ENCODE data around the gene PRR3. TPM values are rescaled to one million over a fixed set of nuclear protein-coding genes. Genes with fewer than 3 reads are reported as not detected.

Gene PRR3
- polyA plus RNA-seq, 1 of the 3 experiments (the other 2 are of a cell fraction) = 21.2 TPM

DNA sequence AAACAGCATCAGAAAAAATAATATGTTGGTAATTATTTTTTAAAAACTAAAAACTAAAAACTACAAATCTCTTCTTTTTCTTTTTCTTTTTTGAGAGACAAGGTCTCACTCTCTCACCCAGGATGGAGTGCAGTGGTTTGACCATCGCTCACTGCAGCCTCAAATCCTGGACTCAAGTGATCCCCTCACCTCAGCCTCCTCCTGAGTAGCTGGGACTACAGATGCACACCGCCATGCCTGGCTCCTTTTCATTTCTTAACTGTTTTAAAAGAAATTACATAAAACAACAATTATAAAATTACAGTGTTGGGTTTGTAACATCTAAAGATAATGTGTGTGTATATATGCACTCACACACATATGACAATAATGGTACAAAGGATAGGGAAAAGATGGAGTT lies 43.6 kb upstream of the PRR3 start (continued):
- TF ChIP-seq TCF12 (IDR thresholded peaks at IDR 0.05) = no peak
- no peak for TF ChIP-seq RAD21 (IDR thresholded peaks at IDR 0.05; ENCODE audit: low read length)
- no peak for TF ChIP-seq ELF1 (IDR thresholded peaks at IDR 0.05)
- TF ChIP-seq NFIC (IDR thresholded peaks at IDR 0.05; ENCODE audit: borderline replicate concordance) = no peak
- TF ChIP-seq GATA2 (CRISPR knock-in tag; IDR thresholded peaks at IDR 0.05) = no peak
- TF ChIP-seq, protein P1, sequence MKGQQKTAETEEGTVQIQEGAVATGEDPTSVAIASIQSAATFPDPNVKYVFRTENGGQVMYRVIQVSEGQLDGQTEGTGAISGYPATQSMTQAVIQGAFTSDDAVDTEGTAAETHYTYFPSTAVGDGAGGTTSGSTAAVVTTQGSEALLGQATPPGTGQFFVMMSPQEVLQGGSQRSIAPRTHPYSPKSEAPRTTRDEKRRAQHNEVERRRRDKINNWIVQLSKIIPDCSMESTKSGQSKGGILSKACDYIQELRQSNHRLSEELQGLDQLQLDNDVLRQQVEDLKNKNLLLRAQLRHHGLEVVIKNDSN (IDR thresholded peaks at IDR 0.05; ENCODE audit: borderline replicate concordance, low read depth) = no peak
- TF ChIP-seq EP300 (IDR thresholded peaks at IDR 0.05; ENCODE audit: borderline replicate concordance in 1 of 2, low read depth in 1 of 2, low read length in 1 of 2) = no peak

DNA sequence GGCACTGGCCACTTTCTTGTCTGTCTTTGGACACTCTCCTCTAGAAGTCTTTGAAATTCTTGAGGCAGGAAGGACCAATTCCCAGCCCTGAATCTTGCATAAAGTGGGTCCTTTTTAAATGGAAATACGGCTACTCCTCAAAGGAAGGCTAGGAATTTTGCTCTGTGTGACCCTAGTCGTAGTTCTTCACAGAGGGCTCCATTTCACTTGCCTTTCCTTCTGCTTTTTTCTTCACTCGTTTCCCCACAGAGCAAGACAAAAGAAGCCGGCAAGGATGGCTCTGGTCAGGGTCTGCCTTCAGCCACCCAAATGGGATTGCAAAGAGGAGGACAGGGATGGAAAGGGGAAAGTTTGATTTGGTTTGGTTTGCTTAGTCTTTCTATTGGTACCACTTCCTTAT lies 42.0 kb upstream of the PRR3 start:
- peak overlapping the region; percentile 51; the same call in 1 of the 2 replicates for H2AFZ ChIP-seq (ENCODE audit: low read depth)
- no peaks in the 10 kb centered on the region for H3K4me1 ChIP-seq (ENCODE audit: control insufficient read depth in 1 of 2, insufficient read depth in 2 of 2, low read depth in 1 of 2, low read length in 1 of 2)
- H3K9me2 ChIP-seq = no peaks in the 10 kb centered on the region
- peaks cover 6% of the 10 kb centered on the region for H3F3A ChIP-seq (replicated peaks; ENCODE audit: insufficient read depth)
- WGBS (ENCODE audit: low lambda C conversion rate) = 52% methylated on average over 4 of the region's 4 CpGs
- H3K27ac ChIP-seq (ENCODE audit: low read depth in 2 of 2, low read length in 1 of 2) = no peak overlapping the region
- H3K4me2 ChIP-seq = no peak overlapping the region
- no peak overlapping the region for H3K9ac ChIP-seq
- no peaks in the 10 kb centered on the region for H3K36me3 ChIP-seq (replicated peaks in 1 of 2; ENCODE audit: control insufficient read depth in 1 of 2, insufficient read depth in 2 of 2, low read length in 1 of 2)
- no peaks in the 10 kb centered on the region for H4K20me1 ChIP-seq (ENCODE audit: insufficient read depth)
- ChIA-PET POLR2A (no interaction called here), CTCF (interaction anchor here (1.2 kb wide), 1 partner anchor 31 kb away, joined by 4 read pairs; no protein-coding TSS in a partner anchor)
- no peaks in the 10 kb centered on the region for H3K9me3 ChIP-seq
- TF ChIP-seq TAF1 (IDR thresholded peaks at IDR 0.05; ENCODE audit: borderline replicate concordance, low read depth, low read length) = no peak
- H3K79me2 ChIP-seq (ENCODE audit: insufficient read depth) = no peaks in the 10 kb centered on the region
- no peaks in the 10 kb centered on the region for H3K27me3 ChIP-seq (ENCODE audit: insufficient read depth)
- no peak overlapping the region for H3K4me3 ChIP-seq (ENCODE audit: low read depth in 2 of 2, low read length in 1 of 2)
- DNase-seq = no peak

DNA sequence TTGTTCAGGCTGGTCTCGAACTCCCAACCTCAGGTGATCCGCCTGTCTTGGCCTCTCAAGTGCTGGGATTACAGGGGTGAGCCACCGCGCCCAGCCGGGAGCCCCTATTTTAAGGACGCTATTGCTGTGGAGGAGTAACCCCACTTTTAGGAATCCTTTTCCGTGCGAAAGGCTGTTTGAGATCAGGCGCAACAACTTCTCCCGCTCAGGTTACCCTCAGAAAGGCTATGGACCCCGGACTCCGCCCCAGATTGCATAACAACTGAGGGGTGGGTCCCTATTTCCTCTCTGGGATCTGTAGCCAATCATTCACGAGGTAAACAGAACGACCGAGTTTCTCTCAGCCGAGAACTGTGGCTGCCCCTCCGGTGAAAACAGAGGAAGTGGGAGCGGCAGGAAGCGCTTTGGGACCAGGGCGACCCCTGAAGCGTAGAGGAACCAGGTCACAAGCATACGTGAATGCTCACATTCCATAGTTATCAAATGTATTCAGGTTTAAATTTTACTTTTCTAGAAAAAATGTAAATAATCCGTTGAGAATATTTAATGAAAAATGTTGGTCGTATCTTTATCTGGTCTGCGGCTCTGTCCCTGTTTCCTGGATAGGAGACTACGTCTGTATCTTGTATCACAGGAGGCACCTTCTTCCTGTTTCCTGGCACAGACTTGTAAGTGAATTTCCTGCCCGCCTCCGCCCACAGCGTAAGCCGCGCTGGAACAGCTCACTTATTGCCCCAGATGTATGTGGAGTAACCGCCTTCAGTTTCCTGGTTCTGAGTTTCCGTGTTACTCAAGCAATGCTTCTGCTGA lies 40.9 kb upstream of the PRR3 start:
- peak overlapping the region; percentile 43 to 53 for H3K4me3 ChIP-seq (ENCODE audit: low read depth in 2 of 2, low read length in 1 of 2)
- ChIA-PET CTCF (interaction anchor here (2.1 kb wide), 1 partner anchor 29 kb away, joined by 8 read pairs; no protein-coding TSS in a partner anchor), POLR2A (interaction anchor here (0.6 kb wide), 1 partner anchor 15 kb away, joined by 3 read pairs; no protein-coding TSS in a partner anchor)
- H3K9me3 ChIP-seq = no peaks in the 10 kb centered on the region
- H3F3A ChIP-seq (replicated peaks; ENCODE audit: insufficient read depth) = peaks cover 6% of the 10 kb centered on the region
- H3K4me1 ChIP-seq (ENCODE audit: control insufficient read depth in 1 of 2, insufficient read depth in 2 of 2, low read depth in 1 of 2, low read length in 1 of 2) = no peaks in the 10 kb centered on the region
- no peaks in the 10 kb centered on the region for H4K20me1 ChIP-seq (ENCODE audit: insufficient read depth)
- peak overlapping the region; percentile 56 to 81 for H3K27ac ChIP-seq (ENCODE audit: low read depth in 2 of 2, low read length in 1 of 2)
- no peaks in the 10 kb centered on the region for H3K27me3 ChIP-seq (ENCODE audit: insufficient read depth)
- peak overlapping the region; percentile 75 for H3K4me2 ChIP-seq
- H3K36me3 ChIP-seq (replicated peaks in 1 of 2; ENCODE audit: control insufficient read depth in 1 of 2, insufficient read depth in 2 of 2, low read length in 1 of 2) = no peaks in the 10 kb centered on the region
- H3K9ac ChIP-seq = peak overlapping the region; percentile 65
- DNase-seq = peak; percentile 76
- 4% methylated on average over 31 of the region's 33 CpGs for WGBS (ENCODE audit: low lambda C conversion rate)
- H2AFZ ChIP-seq (ENCODE audit: low read depth) = peak overlapping the region; percentile 88
- no peaks in the 10 kb centered on the region for H3K9me2 ChIP-seq
- H3K79me2 ChIP-seq (ENCODE audit: insufficient read depth) = no peaks in the 10 kb centered on the region
- peak; percentile 39 for TF ChIP-seq TAF1 (IDR thresholded peaks at IDR 0.05; ENCODE audit: borderline replicate concordance, low read depth, low read length)
- peak; percentile 72; the same call in 1 of the 2 replicates for TF ChIP-seq ELF1 (IDR thresholded peaks at IDR 0.05)
- TF ChIP-seq, protein P2, sequence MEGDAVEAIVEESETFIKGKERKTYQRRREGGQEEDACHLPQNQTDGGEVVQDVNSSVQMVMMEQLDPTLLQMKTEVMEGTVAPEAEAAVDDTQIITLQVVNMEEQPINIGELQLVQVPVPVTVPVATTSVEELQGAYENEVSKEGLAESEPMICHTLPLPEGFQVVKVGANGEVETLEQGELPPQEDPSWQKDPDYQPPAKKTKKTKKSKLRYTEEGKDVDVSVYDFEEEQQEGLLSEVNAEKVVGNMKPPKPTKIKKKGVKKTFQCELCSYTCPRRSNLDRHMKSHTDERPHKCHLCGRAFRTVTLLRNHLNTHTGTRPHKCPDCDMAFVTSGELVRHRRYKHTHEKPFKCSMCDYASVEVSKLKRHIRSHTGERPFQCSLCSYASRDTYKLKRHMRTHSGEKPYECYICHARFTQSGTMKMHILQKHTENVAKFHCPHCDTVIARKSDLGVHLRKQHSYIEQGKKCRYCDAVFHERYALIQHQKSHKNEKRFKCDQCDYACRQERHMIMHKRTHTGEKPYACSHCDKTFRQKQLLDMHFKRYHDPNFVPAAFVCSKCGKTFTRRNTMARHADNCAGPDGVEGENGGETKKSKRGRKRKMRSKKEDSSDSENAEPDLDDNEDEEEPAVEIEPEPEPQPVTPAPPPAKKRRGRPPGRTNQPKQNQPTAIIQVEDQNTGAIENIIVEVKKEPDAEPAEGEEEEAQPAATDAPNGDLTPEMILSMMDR (IDR thresholded peaks at IDR 0.05) = no peak
- TF ChIP-seq RCOR1 (IDR thresholded peaks at IDR 0.05; ENCODE audit: low read length) = no peak
- no peak for TF ChIP-seq RAD21 (IDR thresholded peaks at IDR 0.05; ENCODE audit: low read length)
- TF ChIP-seq, protein P3, sequence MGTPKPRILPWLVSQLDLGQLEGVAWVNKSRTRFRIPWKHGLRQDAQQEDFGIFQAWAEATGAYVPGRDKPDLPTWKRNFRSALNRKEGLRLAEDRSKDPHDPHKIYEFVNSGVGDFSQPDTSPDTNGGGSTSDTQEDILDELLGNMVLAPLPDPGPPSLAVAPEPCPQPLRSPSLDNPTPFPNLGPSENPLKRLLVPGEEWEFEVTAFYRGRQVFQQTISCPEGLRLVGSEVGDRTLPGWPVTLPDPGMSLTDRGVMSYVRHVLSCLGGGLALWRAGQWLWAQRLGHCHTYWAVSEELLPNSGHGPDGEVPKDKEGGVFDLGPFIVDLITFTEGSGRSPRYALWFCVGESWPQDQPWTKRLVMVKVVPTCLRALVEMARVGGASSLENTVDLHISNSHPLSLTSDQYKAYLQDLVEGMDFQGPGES (IDR thresholded peaks at IDR 0.05; ENCODE audit: low read depth, low read length) = no peak
- 0 out of 2 replicates have a peak, but pooled peaks have one; percentile 13 for TF ChIP-seq MXI1 (IDR thresholded peaks at IDR 0.05; ENCODE audit: low read depth, low read length)
- TF ChIP-seq SIN3A (IDR thresholded peaks at IDR 0.05; ENCODE audit: borderline replicate concordance, low read depth, low read length) = peak; percentile 64; the same call in 1 of the 2 replicates
- TF ChIP-seq MEF2A (IDR thresholded peaks at IDR 0.05; ENCODE audit: borderline replicate concordance, low read depth) = no peak
- TF ChIP-seq, protein P4, sequence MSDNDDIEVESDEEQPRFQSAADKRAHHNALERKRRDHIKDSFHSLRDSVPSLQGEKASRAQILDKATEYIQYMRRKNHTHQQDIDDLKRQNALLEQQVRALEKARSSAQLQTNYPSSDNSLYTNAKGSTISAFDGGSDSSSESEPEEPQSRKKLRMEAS (IDR thresholded peaks at IDR 0.05; ENCODE audit: low read depth) = 0 out of 2 replicates have a peak, but pooled peaks have one; percentile 12
- peak; percentile 60 for TF ChIP-seq GABPA (IDR thresholded peaks at IDR 0.05; ENCODE audit: low read depth)
- TF ChIP-seq EP300 (IDR thresholded peaks at IDR 0.05; ENCODE audit: borderline replicate concordance in 1 of 2, low read depth in 1 of 2, low read length in 1 of 2) = no peak
